GOT3 (cell line): ENCODE data around the gene NOTCH4.

Source experiments
- DNase-seq: peaks from one replicate; lab custom pipeline; 2025; ENCODE audit warnings: mixed read lengths; lab: John Stamatoyannopoulos, UW

NOTCH4 gene

DNA sequence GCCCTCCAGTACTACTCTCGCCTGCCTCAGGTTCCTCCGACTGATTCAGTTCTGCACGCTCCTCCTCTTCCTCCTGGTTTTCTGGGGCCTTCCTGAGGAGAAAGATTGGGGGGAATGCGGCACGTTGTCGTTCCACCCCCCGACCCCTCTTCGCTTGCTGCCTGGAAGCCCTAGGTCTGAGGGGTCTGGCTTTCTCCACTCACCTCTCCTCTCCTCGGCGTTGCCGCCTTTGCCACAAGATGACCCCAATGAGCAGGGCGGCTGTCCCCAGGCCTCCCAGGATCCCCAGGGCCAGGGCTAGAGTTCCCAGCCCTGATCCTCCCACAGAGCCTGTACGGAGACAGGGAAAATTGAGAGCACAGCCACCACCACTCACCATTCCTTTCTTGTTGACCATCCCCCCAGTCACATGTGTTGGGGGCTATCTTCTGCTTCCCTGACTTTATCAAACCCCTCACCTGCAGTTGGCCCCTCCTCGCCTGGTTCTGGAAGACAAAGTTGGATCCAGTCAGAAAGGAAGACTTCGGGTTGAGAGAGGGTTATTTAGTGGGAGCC is 42.6 kb downstream of the NOTCH4 start:
- no peak for DNase-seq

DNA sequence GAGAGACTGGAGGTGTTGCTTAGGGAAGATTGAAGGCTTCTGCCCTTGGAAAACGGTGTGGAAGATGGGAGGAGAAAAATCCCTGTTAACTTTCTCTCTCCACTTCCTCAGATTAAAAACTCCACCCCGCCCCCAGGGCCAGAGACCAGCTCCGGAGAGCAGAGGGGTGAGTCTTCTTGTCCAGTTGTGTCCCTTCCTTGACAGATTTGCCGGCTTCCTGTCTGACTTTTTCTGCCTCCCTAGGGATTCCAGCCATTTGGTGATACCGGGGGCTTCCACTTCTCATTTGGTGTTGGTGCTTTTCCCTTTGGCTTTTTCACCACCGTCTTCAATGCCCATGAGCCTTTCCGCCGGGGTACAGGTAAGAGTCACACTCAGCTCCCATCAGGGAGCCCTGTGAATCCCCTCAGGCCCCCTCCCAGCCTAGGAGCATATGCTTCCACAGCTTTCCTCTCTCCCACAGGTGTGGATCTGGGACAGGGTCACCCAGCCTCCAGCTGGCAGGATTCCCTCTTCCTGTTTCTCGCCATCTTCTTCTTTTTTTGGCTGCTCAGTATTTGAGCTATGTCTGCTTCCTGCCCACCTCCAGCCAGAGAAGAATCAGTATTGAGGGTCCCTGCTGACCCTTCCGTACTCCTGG is 44.0 kb downstream of the NOTCH4 start:
- DNase-seq: no peak

DNA sequence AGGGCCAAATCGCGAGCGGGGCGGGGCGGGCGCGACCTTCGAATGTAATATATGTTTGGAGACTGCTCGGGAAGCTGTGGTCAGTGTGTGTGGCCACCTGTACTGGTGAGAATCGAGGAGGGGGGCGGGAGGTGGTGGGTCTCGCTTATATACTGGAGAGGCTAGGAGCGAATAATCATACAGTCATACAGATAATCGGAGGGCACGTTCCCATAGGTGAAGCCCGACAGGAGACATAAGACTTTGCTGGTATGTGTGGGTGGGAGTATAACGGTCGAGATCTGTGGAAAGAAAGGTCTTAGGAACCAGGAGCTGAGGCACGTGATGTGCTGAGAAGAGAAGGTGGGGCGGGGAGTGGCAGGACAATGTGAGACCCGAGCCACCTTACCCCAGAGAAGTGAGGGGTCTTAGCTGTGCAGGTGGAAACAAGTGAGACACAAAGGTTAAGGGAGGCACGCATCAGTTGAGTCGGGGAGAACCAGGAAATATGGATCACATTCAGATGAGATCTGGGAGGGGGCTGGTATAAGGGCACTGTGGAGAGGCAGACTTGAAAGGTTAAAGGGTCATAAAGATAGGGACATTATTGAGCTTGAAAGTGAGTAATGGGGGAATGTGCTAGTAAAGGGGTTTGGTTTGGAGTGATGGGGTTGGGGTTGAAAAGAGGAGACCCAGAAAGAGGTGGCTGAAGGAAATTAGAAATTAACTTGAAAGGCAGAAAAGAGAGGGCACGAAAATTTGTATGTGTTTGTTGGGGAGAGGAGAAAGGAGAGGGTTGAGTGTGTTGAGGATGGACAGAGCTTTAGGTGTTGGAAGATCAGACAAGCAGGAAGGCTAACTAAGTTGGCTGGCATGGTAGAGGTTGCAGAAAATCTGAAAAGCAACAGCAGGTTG is 45.1 kb downstream of the NOTCH4 start:
- no peak for DNase-seq

DNA sequence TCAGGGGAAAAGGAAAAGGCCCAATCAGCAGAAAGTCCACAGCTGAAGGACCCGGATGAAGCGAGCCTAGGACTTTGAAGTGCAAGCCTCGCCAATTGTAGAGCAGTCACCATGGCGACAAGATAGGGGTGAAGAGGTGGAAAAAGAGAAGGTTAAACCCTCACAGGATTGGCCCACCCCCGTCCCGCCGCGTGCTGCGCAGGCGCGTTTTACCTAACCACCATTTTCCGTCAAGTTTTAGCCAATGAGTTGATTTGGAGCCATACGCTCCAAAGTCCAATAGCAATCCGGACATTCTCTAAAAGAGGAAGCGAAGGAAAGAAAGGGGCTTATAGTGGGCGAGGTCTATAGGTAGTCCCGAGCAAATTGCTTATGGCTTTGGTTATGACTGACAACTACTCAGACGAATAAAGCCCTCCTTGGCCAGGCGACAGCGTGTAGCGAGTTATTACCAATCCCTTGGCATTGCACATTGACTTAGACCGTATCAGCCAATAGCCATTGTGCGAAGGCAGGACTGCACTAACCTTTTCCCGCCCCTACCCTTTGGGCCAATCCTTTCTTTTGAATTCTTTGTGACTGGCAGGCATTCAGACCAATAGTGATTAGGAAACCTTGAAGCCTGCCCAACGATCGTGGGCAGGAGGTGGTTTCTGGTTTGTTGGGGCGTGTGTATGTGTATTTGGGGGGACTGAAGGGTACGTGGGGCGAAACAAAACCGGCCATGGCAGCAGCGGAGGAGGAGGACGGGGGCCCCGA is 45.9 kb downstream of the NOTCH4 start, which contains the start of gene RNF5:
TSS of gene RNF5 (plus strand) at position 618 of the 759 bp plus-strand sequence. CDS start at position 725, 107 bp downstream.
- peak; percentile 79 for DNase-seq

DNA sequence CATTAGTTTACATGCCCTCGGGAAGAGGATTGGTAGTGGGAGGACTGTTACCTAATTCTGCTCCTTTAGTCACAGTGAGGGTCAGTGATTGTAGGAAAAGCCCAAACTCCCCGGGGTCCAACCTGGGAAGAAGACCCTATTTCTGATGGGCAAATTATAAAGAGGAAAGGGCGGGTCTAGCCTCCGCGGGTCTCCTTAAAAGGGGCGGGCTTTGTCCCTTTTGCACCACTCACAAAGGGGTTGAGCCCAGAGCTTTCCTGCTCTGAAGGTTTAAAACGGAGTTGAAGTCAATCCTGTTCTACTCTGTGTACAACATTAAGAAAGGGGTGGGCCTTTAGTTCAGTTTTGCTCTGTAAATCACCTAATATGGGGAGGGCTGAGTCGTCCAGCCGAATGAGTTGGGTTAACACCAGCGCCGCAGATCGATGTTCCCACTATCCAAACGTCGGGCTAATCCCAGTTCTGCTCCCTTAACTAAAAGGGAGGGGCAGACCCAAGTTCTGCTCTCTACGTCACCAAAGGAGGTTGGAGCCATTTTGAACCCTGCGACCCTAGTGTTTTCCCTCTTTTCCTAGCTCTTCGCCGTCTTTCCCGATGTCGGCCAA is 46.6 kb downstream of the NOTCH4 start:
- DNase-seq: no peak

DNA sequence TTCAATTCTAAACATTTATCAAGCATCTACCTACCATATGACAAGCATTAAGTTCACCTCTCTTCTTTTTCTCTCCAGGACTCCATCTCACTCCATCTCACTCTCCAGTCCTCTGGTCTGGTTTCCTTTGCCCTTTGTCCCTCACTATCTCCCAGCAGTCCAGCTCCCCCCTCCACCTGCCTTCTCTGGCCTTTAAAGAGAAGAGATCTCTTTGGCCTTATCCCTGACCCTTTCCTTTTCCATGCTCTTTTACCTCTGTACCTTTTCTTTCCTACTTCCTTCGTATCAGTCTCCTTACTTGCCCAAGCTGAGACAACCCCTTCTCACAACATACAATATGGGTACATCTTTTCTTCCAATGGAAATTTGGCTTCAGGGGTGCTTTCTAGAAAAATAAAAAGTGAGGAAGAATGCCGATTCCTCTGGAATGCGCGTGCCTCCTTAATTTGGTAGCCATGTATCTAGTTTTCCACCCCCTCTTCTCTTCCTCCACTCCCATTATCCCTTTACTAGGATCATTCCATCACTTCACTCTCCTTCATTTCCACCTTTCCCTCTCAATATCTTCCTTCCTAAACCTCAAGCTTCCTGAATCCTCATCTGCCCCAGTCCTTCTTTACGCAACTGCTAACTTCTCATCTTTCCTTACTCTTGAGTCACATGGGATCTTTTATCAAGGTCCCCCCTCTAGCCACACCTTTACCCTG is 47.2 kb downstream of the NOTCH4 start:
- DNase-seq: no peak

DNA sequence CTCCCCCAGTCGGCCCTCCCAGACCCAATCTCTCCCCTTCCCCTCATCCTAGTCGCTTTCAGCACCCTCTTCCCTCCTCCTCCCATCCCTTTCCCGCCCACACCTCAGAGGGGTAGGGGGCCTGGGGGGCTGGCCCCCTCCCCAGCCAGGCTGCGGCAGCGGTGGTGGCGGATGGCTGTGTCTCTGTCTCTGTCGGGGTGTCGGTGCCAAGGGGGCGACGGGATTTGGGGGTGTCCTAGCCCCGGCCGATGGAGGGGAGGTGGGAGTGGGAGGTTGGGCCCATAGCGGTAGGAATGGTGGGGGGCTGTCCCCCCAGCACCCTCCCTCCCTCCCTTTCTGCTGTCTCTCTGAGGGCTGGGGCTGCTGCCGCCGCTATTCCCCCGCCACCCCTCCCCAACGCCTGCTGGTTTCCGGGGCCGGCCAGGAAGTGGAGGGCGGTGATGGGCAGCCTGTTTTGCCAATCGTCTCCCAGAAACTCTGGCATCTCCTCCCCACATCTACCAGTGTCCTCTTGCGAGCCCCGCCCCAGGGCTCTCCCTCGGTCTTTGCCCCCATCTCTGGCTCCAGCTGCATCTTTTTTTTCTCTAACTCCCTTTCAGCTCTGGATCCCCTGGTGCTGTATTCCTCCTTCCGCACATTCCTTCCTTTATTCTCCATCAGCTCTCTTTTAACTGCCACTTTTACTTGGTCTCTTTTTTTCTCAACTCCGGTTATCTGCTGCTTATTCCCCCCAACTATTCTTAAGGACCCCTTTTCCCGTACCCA is 48.0 kb downstream of the NOTCH4 start, which contains the start of gene AGPAT1:
TSS of gene AGPAT1 (minus strand) at position 374 of the 765 bp plus-strand sequence. CDS start 4,588 bp downstream, outside the sequence.
- peak; percentile 66 for DNase-seq

DNA sequence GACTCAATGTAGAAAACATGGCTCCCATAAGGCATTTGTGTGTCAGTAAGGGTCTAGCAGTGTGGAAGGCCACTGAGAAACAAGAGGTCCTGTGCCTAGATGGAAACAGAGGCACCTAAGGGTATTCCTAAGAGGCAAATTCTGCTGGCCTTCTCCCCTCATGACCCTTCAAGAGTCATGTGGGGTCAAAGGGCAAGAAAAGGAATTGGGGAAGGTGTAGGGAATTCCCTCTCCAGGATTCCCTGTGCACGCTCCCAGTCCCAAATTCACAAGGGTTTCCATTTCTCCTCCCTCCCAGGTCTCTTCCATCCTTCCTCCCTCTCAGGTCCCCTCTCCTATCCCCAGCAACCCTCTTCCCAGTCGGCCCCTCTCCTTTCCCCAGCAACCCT is 48.6 kb downstream of the NOTCH4 start:
- DNase-seq: no peak

DNA sequence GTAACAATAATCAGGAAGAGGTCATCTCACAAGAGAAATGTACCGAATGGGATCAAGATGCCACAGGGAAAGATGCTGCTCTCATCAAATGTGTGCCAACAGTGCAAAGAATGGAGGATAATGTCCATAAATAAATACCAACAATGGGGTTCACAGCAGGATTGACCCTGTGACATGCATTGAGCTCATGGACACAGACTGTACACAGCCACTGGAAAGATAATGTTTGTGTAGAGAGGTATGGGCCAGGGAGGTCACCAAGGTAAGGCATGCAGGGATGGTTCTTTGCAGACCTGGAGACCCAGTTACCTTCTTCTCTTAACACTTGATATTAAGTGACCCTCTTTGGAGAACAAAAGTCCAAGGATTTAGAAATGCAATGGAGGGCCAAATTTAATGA is 49.5 kb downstream of the NOTCH4 start:
- DNase-seq: no peak

DNA sequence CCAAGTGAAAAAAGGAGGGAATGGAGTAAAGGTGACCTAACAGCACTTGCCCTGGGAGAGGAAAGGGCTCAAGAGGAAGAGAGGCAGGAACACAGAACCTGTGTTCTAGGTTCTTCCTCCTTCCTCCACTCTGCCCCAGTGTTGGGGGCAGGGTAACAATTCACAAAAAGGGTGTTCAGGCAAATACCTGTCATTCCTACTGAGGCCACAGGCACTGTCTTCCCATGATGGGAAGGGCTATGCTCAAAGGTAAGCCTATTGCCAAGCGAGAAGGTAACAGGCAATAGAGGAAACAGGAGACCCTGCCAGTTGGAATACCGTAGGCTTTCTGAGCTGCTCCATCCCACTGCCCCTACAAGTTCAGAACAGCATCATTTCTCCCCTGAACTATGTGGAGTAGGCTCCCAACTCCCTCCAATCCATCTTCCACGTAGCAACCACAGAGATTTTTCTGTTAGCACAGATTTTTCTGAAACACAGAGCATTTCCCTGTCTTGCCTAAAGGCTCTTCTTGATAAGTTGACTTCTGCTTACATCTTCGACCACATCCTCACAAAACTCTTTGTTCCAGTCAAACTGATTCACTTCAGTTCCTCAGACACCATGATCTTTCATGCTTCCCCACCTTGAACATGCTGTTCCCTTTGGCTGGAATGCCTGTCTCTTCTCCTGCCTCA is 50.7 kb downstream of the NOTCH4 start:
- DNase-seq: no peak

DNA sequence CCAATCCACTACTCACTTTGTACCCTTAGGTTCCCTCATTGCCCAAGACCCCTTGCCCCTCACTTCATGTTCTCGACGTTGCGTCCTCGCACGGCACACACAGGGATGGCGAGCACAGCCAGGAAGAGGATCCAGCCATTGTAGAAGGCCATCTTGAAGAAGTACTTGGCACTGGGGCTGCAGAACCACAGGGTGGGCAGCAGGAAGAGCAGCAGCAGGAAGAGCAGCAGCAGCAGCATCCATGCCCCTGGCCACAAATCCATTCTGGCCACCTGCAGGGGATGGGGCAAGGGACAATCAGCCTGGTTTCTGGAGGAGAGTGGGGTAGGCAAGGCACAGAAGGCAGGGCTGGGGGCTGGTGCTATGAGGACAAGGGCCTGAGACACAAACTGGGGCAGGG is 52.6 kb downstream of the NOTCH4 start:
- no peak for DNase-seq

DNA sequence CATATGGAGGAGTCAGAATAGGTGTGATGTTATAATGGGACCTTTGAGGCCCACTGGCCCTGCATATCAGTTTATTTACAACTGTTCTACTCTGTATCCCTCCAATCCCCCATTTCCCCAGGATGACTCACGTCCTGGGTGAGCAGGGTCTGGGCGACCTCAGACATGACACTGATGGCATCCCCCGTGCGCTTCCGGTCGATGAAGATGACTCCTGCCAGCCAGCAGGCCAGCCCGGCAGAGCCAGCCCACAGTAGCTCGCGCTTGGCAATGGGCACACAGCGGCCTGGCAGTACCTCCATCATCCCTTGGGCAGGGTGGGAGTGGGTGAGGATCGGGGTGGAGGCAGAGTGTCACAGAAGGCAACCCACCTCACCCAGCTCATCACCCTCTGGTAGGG is 53.6 kb downstream of the NOTCH4 start:
- DNase-seq: no peak

DNA sequence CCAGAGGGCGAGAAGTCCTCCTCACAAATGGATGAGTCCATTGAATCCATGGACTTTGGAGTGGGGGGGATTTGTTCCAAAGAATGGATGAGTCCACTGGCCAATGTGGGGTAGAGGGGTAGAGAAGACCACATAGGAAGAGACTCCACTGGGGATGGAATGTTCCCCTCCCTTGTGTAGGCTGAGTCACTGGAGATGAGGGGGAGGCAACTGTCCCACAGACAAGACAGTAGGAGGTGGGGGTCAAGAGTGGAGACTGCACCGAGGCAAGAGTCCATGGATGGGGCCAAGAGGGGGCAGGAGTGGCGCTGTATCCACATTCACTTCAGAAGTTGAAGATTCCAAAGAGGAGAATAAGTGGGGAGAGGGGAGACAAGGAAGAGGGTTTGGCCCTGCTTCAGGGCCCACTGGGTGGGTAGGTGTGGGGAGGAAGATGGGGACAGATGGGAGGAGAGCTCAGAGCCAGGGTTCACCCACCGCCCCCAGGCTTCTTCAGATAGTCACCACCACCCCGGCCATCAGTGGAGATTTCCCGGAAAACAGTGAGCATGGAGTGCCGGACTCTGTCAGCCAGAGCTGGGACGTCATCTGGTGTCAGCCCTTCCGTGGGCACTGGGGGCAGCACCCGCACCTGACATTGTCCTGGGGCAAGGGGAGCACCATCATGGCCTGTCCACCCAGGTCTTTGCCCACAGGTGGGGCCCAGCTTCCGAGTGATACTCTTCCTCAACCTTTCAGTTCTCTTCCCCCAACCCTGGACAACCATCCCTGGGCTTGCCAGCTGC is 54.9 kb downstream of the NOTCH4 start:
- no peak for DNase-seq

DNA sequence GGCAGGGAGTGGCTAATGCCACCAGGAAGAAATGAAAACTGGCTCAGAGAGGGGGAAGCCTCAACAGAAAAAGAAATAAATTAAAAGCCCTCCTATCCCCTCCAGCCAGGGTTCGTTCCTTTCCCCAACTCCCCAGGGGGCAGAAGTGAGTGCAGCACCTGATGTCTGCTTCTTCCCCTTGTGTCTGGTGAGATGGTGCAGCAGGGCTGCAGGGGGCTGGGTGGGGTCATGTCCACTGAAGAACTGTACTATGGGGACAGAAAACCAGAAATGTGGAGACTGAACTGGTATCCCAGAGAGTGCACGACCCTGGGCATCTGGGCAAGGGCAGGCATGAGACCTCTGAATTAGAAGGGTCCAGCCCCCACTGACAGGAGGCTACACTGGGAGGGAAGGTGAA is 55.5 kb downstream of the NOTCH4 start:
- no peak for DNase-seq

DNA sequence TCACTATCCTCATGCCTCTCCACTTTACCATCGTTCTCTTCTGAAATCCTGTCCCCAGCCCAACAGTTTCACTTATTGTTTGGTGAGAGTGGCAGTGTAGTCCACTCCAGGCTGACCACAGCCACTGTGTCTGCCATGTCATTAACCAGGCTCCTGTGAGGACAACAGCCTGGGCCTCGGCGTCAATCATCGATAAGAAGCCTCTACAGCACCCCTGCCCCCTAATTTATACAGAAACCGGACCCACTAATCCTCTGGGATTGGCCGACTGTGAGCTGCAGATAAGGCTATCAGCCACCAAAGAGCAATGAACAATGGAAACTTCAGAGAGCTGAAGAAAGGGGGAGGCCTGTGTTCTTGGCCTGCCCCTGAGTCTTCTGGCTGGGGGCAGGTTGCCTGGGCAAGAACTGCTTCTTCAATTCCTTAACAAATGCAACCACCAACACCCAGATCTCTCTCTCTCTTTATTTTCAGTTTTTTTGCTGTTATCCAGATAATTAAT is 56.1 kb downstream of the NOTCH4 start:
- DNase-seq: no peak

DNA sequence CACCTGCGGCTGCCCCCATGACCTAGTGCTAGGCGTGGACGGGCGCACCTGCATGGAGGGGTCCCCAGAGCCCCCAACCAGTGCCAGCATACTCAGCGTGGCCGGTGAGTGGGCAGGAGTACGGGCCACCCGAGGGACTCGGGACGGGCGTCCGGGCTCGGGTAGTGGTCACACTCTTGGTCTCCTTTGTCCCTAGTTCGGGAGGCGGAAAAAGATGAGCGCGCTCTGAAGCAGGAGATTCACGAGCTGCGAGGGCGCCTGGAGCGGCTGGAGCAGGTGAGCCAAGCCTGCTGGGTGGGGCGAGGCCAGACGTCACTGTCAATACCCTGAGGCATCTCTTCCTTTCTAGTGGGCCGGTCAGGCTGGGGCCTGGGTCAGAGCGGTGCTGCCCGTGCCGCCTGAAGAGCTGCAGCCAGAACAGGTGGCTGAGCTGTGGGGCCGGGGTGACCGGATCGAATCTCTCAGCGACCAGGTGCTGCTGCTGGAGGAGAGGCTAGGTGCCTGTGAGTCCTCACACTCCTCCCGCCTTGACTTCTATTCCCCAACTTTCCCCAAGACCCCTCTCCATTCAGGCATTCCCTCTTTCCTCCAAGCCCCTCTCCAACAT is 56.6 kb downstream of the NOTCH4 start:
- DNase-seq: no peak

DNA sequence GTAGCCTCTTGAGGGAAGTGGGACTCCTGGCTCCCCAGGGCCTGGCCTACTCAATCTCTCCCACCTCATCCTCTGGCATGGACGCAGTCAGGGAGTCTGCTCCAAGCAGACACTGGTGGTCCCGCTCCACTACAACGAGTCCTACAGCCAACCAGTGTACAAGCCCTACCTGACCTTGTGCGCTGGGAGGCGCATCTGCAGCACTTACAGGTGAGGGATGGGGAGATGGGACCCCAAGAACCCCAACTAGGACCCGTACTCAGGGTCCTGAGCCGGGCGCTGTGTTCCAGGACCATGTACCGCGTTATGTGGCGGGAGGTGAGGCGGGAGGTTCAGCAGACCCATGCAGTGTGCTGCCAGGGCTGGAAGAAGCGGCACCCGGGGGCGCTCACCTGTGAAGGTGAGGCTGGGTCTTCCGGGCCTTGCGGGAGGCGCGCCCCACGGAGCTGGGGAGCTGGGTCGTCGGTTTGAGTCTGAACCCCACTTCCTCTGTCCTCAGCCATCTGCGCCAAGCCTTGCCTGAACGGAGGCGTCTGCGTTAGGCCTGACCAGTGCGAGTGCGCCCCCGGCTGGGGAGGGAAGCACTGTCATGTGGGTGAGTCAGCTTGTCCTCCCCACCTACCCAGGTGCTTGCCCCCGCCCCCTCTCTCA is 57.3 kb downstream of the NOTCH4 start:
- no peak for DNase-seq

DNA sequence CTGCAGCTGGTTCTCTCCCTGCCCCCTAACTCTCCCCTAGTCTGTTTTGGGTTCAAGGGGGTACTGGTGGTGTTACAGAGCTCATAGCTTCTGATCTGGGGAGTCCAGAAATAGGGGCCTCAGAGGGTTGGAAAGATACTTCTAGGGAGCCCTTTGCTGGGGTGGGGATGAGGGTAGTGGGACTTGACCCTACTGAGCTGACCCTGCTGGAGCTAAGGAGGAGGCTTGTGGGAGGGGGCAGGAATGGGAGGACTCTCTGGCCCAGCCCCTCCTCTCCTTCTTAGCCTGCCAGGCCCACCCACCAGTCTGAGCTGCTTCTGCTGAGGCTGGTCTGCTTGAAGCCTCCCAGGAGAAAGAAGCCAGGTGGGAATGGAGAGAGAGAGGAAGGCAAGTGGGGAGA is 59.6 kb downstream of the NOTCH4 start, which contains the start of gene EGFL8:
TSS of gene EGFL8 (plus strand) at position 301 of the 400 bp plus-strand sequence. CDS start 1,571 bp downstream, outside the sequence.
- DNase-seq: no peak
